ENCODE results near the gene GALNT18. TPM values are rescaled to one million over a fixed set of nuclear protein-coding genes. Genes with fewer than 3 reads are reported as not detected.
A peak's percentile ranks its signal among the peaks of the same experiment; 100 is the strongest.

Gene GALNT18
- total RNA-seq, 4 donors from 2014 or later = 3.5 to 31.4 (median 11.1) TPM

- Histone ChIP-seq H3K4me3 (no peak overlapping the region), H3K36me3 (no peaks in the 10 kb centered on the region), H3K27me3 (no peaks in the 10 kb centered on the region), H3K27ac (no peak overlapping the region), H3K4me1 (peaks cover 0 to 21% (median 0%) of the 10 kb centered on the region in 4 donors), H3K9me3 (no peaks in the 10 kb centered on the region)
- no peak for DNase-seq
- TF ChIP-seq POLR2A (IDR thresholded peaks at IDR 0.05) (no peak), CTCF (IDR thresholded peaks at IDR 0.05) (no peak)
Observed at GRCh38 chr11:11624204-11624603, 2.4 kb upstream of the GALNT18 start.

- H3K27me3 ChIP-seq = no peaks in the 10 kb centered on the region
- H3K4me1 ChIP-seq = peaks cover 0 to 21% (median 0%) of the 10 kb centered on the region in 4 donors
- no peaks in the 10 kb centered on the region for H3K9me3 ChIP-seq
- no peak for DNase-seq
- no peaks in the 10 kb centered on the region for H3K36me3 ChIP-seq
- no peak for TF ChIP-seq CTCF (IDR thresholded peaks at IDR 0.05)
- no peak for TF ChIP-seq POLR2A (IDR thresholded peaks at IDR 0.05)
- no peak overlapping the region for H3K4me3 ChIP-seq
- peak overlapping the region in 1 of 4 donors; percentile 28 for H3K27ac ChIP-seq
Observed at GRCh38 chr11:11622772-11623171, 967 bp upstream of the GALNT18 start.

- no peaks in the 10 kb centered on the region for H3K9me3 ChIP-seq
- peak overlapping the region in 3 of 4 donors; percentile 34 to 52 (median 50) for H3K4me3 ChIP-seq
- no peak for DNase-seq
- peaks cover 0 to 21% (median 0%) of the 10 kb centered on the region in 4 donors for H3K4me1 ChIP-seq
- H3K36me3 ChIP-seq = no peaks in the 10 kb centered on the region
- TF ChIP-seq CTCF (IDR thresholded peaks at IDR 0.05) (no peak), POLR2A (IDR thresholded peaks at IDR 0.05) (no peak)
- peak overlapping the region in 2 of 4 donors; percentile 55 to 61 for H3K27ac ChIP-seq
- H3K27me3 ChIP-seq = no peaks in the 10 kb centered on the region
Observed at GRCh38 chr11:11622340-11622706, 518 bp upstream of the GALNT18 start.

- Histone ChIP-seq H3K27ac (peak overlapping the region in 3 of 4 donors; percentile 1 to 67 (median 55)), H3K4me1 (peaks cover 0 to 21% (median 0%) of the 10 kb centered on the region in 4 donors), H3K36me3 (no peaks in the 10 kb centered on the region), H3K27me3 (no peaks in the 10 kb centered on the region), H3K4me3 (peak overlapping the region; percentile 34 to 52 (median 45)), H3K9me3 (no peaks in the 10 kb centered on the region)
- no peak for DNase-seq
- TF ChIP-seq POLR2A (IDR thresholded peaks at IDR 0.05) (no peak), CTCF (IDR thresholded peaks at IDR 0.05) (no peak)
Observed at GRCh38 chr11:11620921-11621572, 758 bp downstream of the GALNT18 start.

- Histone ChIP-seq H3K4me1 (peaks cover 0 to 21% (median 0%) of the 10 kb centered on the region in 4 donors), H3K36me3 (no peaks in the 10 kb centered on the region), H3K4me3 (peak overlapping the region; percentile 34 to 52 (median 45)), H3K27me3 (no peaks in the 10 kb centered on the region), H3K9me3 (no peaks in the 10 kb centered on the region), H3K27ac (peak overlapping the region in 2 of 4 donors; percentile 1 to 67)
- peak in 2 of 3 donors; percentile 47 to 65 for DNase-seq
- TF ChIP-seq CTCF (IDR thresholded peaks at IDR 0.05) = no peak
- no peak for TF ChIP-seq POLR2A (IDR thresholded peaks at IDR 0.05)
Observed at GRCh38 chr11:11620173-11620920, 1.5 kb downstream of the GALNT18 start.
